Progenitor cell of endocrine pancreas (in vitro differentiated cells): ENCODE data around the gene TSSK2. TPM values are rescaled to one million over a fixed set of nuclear protein-coding genes. Genes with fewer than 3 reads are reported as not detected.

Experiments
- DNase-seq: peaks from one replicate; pipeline ENCODE4 v3.0.0; 2021; ENCODE audit warnings: low spot score; ENCODE audit not compliant: unreplicated experiment
- H3K27ac Mint-ChIP-seq: 2 replicates; pipeline ENCODE4 v1.8.0; 2021; ENCODE audit warnings: mild to moderate bottlenecking, moderate library complexity, mixed read lengths
- H3K27me3 Mint-ChIP-seq: 2 replicates; pipeline ENCODE4 v1.8.0; 2021; ENCODE audit warnings: mixed read lengths
- H3K36me3 Mint-ChIP-seq: 2 replicates; pipeline ENCODE4 v1.8.0; 2022; ENCODE audit warnings: mixed read lengths; ENCODE audit not compliant: insufficient read depth
- H3K4me1 Mint-ChIP-seq: 2 replicates; pipeline ENCODE4 v1.8.0; 2021; ENCODE audit warnings: low read depth, mixed read lengths
- H3K4me3 Mint-ChIP-seq: 2 replicates; pipeline ENCODE4 v1.8.0; 2021; ENCODE audit warnings: low read depth, mild to moderate bottlenecking, moderate library complexity, mixed read lengths
- H3K9me3 Mint-ChIP-seq: 2 replicates; pipeline ENCODE4 v1.8.0; 2021; ENCODE audit warnings: low read depth, mixed read lengths
- total RNA-seq: library from RNA; stranded (reverse); gene quantifications from 2 replicates; pipeline ENCODE4 v1.2.1, GENCODE V29; 2021
- TF ChIP-seq, protein P1 (sequence below): fragments of 200-600 bp; sonication (generic); IDR thresholded peaks from one replicate; pipeline ENCODE4 v1.5.0; 2021; ENCODE audit warnings: antibody characterized with exemption, mild to moderate bottlenecking; ENCODE audit not compliant: unreplicated experiment

TSSK2 gene
- total RNA-seq, 1 donor from 2014 or later: not detected

DNA sequence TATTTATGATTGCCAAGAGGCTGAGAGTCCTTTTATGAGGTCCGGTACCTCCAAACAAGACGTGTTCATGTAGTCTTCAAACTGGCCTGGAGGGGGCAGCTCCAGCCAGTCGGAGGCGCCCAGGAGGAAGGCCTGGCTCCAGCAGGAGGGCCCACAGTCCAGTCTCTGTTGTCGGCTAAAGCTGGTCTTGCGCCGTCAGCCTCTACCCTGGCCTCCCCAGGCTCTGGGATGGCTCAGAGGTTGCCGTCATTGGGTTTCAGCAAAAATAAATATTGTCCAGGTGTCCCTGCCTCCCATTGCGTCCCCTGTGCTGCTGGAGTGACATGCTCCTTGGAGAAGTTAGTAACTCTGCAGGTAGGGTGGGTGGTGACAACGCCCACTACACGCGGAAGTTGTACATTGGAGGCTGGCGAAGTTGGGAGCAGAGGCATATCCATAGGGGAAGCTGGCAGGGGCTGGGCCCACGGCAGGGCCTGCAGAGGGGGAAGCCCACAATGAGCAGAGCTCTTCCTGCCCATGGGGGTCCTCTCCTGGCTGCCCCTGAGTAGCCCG, 48.5 kb downstream of the TSSK2 start:
- H3K27ac Mint-ChIP-seq: peak overlapping the region; percentile 95
- DNase-seq: peak; percentile 58
- peaks cover 9% of the 10 kb centered on the region for H3K4me1 Mint-ChIP-seq
- H3K4me3 Mint-ChIP-seq: peak overlapping the region; percentile 78
- no peaks in the 10 kb centered on the region for H3K27me3 Mint-ChIP-seq
- H3K9me3 Mint-ChIP-seq: no peaks in the 10 kb centered on the region
- TF ChIP-seq, protein P1, sequence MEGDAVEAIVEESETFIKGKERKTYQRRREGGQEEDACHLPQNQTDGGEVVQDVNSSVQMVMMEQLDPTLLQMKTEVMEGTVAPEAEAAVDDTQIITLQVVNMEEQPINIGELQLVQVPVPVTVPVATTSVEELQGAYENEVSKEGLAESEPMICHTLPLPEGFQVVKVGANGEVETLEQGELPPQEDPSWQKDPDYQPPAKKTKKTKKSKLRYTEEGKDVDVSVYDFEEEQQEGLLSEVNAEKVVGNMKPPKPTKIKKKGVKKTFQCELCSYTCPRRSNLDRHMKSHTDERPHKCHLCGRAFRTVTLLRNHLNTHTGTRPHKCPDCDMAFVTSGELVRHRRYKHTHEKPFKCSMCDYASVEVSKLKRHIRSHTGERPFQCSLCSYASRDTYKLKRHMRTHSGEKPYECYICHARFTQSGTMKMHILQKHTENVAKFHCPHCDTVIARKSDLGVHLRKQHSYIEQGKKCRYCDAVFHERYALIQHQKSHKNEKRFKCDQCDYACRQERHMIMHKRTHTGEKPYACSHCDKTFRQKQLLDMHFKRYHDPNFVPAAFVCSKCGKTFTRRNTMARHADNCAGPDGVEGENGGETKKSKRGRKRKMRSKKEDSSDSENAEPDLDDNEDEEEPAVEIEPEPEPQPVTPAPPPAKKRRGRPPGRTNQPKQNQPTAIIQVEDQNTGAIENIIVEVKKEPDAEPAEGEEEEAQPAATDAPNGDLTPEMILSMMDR: peak; percentile 73
- peaks cover 2% of the 10 kb centered on the region for H3K36me3 Mint-ChIP-seq

DNA sequence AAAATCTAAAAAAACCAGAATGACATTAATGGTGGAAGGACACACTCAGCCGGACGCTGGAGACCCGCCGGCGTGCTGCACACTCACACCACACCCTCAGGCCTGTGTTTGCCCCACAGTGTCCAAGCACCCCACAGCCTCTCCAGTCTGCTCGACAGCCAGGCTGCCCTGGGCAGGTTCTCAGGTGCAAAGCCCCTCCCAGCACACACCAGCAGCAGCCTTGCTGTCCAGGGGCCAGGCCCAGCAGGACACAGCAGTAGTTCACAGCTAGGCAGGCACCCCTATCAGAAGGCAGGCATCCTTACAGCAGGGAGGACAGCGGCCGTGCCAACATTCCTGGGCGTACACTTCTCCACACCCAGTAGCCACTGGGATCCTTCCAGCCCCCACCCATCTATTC, 49.1 kb downstream of the TSSK2 start:
- Mint-ChIP-seq H3K36me3 (peaks cover 2% of the 10 kb centered on the region), H3K4me1 (peaks cover 9% of the 10 kb centered on the region), H3K27me3 (no peaks in the 10 kb centered on the region), H3K9me3 (no peaks in the 10 kb centered on the region), H3K27ac (no peak overlapping the region), H3K4me3 (no peak overlapping the region)
- no peak for DNase-seq
- TF ChIP-seq, protein P1: no peak

DNA sequence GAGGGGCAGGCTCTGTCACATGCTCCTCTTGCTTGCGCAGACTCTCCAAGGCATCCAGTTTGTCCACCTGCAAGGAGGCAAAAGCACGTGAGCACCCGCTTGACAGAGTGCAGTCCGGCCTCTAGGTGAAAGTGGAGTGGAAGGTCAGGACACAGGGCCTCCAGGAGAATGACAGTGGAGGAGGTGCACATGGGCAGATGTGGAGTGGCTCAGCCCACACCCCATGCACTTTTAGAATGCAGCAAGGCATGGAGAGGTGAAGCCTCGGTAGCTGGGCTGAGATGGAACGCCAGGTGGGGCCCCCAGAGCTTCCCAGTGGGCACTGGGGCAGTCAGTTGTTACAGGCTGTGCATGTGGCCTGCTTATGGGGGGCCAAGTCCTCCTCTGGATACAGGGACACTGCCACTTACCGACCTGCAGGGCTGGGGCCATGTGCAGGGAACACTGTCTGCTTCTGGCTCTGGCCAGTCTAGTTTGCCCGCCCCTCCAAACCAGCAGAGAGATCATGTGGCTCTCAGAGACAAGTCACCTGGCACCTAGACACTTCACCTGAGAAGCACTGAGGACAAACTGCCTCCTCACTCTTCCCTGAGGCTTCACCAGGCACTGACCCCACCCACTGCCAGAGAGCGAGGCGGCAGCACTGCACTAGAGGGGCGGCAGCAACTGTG, 49.8 kb downstream of the TSSK2 start:
- peaks cover 2% of the 10 kb centered on the region for H3K36me3 Mint-ChIP-seq
- no peaks in the 10 kb centered on the region for H3K27me3 Mint-ChIP-seq
- TF ChIP-seq, protein P1: no peak
- H3K27ac Mint-ChIP-seq: no peak overlapping the region
- no peaks in the 10 kb centered on the region for H3K9me3 Mint-ChIP-seq
- DNase-seq: no peak
- peaks cover 8% of the 10 kb centered on the region for H3K4me1 Mint-ChIP-seq
- H3K4me3 Mint-ChIP-seq: no peak overlapping the region

DNA sequence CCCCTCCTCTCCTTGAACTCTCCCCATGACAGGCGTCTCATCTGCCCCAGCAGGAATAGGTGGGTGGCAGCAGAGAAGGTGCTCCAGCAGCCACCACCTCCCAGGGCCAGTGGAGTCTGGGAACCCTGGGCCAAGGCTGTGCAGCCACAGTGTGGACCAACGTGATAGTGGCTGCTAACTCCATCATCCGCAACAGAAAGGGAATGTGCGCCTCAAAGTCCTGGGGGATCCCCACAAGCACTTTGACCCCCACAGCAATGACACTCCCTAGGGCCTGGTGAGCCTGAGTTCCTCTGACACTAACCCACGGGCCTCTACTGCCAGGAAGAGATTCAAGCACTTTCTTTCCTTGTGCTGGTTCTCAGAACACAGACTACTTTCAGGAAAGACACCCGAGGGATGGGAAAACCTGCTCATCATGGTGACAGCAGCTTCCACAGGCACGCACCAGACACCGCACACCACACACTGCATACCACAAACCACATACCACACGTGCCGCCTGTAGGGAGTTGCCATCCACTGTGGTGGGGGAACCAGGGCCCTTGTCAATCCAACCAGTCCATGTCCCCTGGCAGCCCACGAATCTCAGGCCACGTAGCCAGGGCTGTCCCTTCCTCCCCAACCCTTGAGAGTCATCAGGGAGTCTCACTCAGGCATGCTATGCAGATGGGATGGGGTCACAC, 50.8 kb downstream of the TSSK2 start:
- DNase-seq: no peak
- Mint-ChIP-seq H3K36me3 (no peaks in the 10 kb centered on the region), H3K27ac (no peak overlapping the region), H3K4me3 (no peak overlapping the region), H3K4me1 (peaks cover 3% of the 10 kb centered on the region), H3K27me3 (no peaks in the 10 kb centered on the region), H3K9me3 (no peaks in the 10 kb centered on the region)
- TF ChIP-seq, protein P1: no peak

Other genes starting within 250 kb of the TSSK2 start
- 2.9 and 3.1 TPM in 2 replicates for gene DGCR6, start 225.0 kb upstream of the TSSK2 start, total RNA-seq
- gene PRODH, start 195.0 kb upstream of the TSSK2 start, total RNA-seq: 6.4 and 9.2 TPM in 2 replicates
- 87.1 and 89.1 TPM in 2 replicates for gene DGCR2, start 8.9 kb upstream of the TSSK2 start, total RNA-seq
- gene ESS2, start 13.3 kb downstream of the TSSK2 start, total RNA-seq: 18.7 and 20.4 TPM in 2 replicates
- gene GSC2, start 19.0 kb downstream of the TSSK2 start, total RNA-seq: not detected in 2 replicates
- gene SLC25A1, start 47.4 kb downstream of the TSSK2 start, total RNA-seq: 99.8 and 111 TPM in 2 replicates
- 6.6 and 8.7 TPM in 2 replicates for gene CLTCL1, start 160.4 kb downstream of the TSSK2 start, total RNA-seq